GM18499 (cell line): ENCODE results near the gene DEGS2.
A peak's percentile ranks its signal among the peaks of the same experiment; 100 is the strongest.
"Not testable (repeated sequence)": the region's sequence is repeated elsewhere in the genome, so short reads cannot be mapped to it uniquely, and the experiment has no call there.

Experiments
- ATAC-seq: cut with Tn5 transposase; IDR thresholded peaks from one replicate; pipeline ENCODE4 v1.9.1; 2021; ENCODE audit warnings: moderate number of reproducible peaks; ENCODE audit not compliant: insufficient read depth, unreplicated experiment

DEGS2 gene

GRCh38 chr14:100159094-100159864 lies at the start of gene DEGS2:
Gene DEGS2 (minus strand): TSS chr14:100159645. CDS start chr14:100159587, 58 bp downstream.
- ATAC-seq = no peak

GRCh38 chr14:100208136-100208535 lies 48.7 kb upstream of the DEGS2 start:
- not testable (repeated sequence) for ATAC-seq

- ATAC-seq = not testable (repeated sequence)
Observed at GRCh38 chr14:100207588-100207987, 48.1 kb upstream of the DEGS2 start.

- ATAC-seq = not testable (repeated sequence)
Observed at GRCh38 chr14:100204835-100205167, 45.4 kb upstream of the DEGS2 start.

- no peak for ATAC-seq
Observed at GRCh38 chr14:100203962-100204834, 44.8 kb upstream of the DEGS2 start.

GRCh38 chr14:100203146-100203545 lies 43.7 kb upstream of the DEGS2 start:
- no peak for ATAC-seq

GRCh38 chr14:100202712-100203111 lies 43.3 kb upstream of the DEGS2 start:
- no peak for ATAC-seq

- ATAC-seq = no peak
Observed at GRCh38 chr14:100201701-100202100, 42.3 kb upstream of the DEGS2 start.

GRCh38 chr14:100200311-100200710 lies 40.9 kb upstream of the DEGS2 start:
- ATAC-seq = no peak

- ATAC-seq = no peak
Observed at GRCh38 chr14:100199240-100199860, 39.9 kb upstream of the DEGS2 start.

- no peak for ATAC-seq
Observed at GRCh38 chr14:100193417-100194357, 34.2 kb upstream of the DEGS2 start.

- peak; percentile 97 for ATAC-seq
Observed at GRCh38 chr14:100192672-100193416, 33.4 kb upstream of the DEGS2 start.

GRCh38 chr14:100192250-100192671 lies 32.8 kb upstream of the DEGS2 start:
- ATAC-seq = no peak

- ATAC-seq = no peak
Observed at GRCh38 chr14:100191584-100192249, 32.3 kb upstream of the DEGS2 start.

- no peak for ATAC-seq
Observed at GRCh38 chr14:100190126-100190525, 30.7 kb upstream of the DEGS2 start.

GRCh38 chr14:100188392-100189030 lies 29.1 kb upstream of the DEGS2 start:
- ATAC-seq = no peak

GRCh38 chr14:100187247-100187833 lies 27.9 kb upstream of the DEGS2 start:
- no peak for ATAC-seq
